Neutrophil (primary cell): ENCODE results near the gene CARM1.

Source experiments
- H3K27ac ChIP-seq: fragments of 200-600 bp; sonication (generic); 2 replicates; pipeline ENCODE4 v1.5.1; 2016; ENCODE audit warnings: mild to moderate bottlenecking, moderate library complexity
- H3K27me3 ChIP-seq: fragments of 200-600 bp; sonication (generic); 2 replicates; pipeline ENCODE4 v1.6.0; 2016; ENCODE audit warnings: mild to moderate bottlenecking
- H3K36me3 ChIP-seq: fragments of 200-600 bp; sonication (generic); 2 replicates; pipeline ENCODE4 v1.5.1; 2017
- H3K4me1 ChIP-seq, 2 experiments: fragments of 200-600 bp in 1 of 2; sonication (generic) in 1 of 2; 1 replicate in 1 of 2; 2 replicates in 1 of 2; pipeline versions ENCODE4 v1.5.1 to v1.6.1; 2013 to 2016; ENCODE audit warnings: low read depth in 1 of 2, low read length in 1 of 2, mild to moderate bottlenecking in 1 of 2, moderate library complexity in 1 of 2; ENCODE audit not compliant: control insufficient read depth in 1 of 2, insufficient read depth in 1 of 2
- H3K4me3 ChIP-seq, 2 experiments: fragments of 200-600 bp in 1 of 2; sonication (generic) in 1 of 2; 1 replicate in 1 of 2; 2 replicates in 1 of 2; pipeline ENCODE4 v1.5.1; 2013 to 2016; ENCODE audit warnings: low read depth in 1 of 2, low read length in 1 of 2, mild to moderate bottlenecking in 1 of 2, moderate library complexity in 1 of 2
- H3K9me3 ChIP-seq: fragments of 200-600 bp; sonication (generic); 2 replicates; pipeline ENCODE4 v1.5.1; 2016
- CTCF ChIP-seq: fragments of 200-600 bp; sonication (generic); IDR thresholded peaks from 2 replicates; pipeline ENCODE4 v1.5.1; 2016; ENCODE audit warnings: antibody characterized with exemption

Gene CARM1

GRCh38 chr19:10895920-10896319 is 24.6 kb downstream of the CARM1 start:
- TF ChIP-seq CTCF = no peak
- Histone ChIP-seq H3K36me3 (no peaks in the 10 kb centered on the region), H3K27me3 (no peaks in the 10 kb centered on the region), H3K9me3 (no peaks in the 10 kb centered on the region), H3K4me1 (peaks cover 10% of the 10 kb centered on the region in 2 experiments), H3K27ac (no peak overlapping the region), H3K4me3 (no peak overlapping the region)

- no peak for TF ChIP-seq CTCF
- no peak overlapping the region for H3K4me3 ChIP-seq
Measured at GRCh38 chr19:10896851-10897526, 25.6 kb downstream of the CARM1 start.

GRCh38 chr19:10898633-10899032 is 27.3 kb downstream of the CARM1 start:
- no peaks in the 10 kb centered on the region for H3K27me3 ChIP-seq
- H3K9me3 ChIP-seq = no peaks in the 10 kb centered on the region
- H3K4me1 ChIP-seq = peaks cover 10% of the 10 kb centered on the region in 2 experiments
- no peak overlapping the region for H3K27ac ChIP-seq
- no peaks in the 10 kb centered on the region for H3K36me3 ChIP-seq
- H3K4me3 ChIP-seq = no peak overlapping the region
- no peak for TF ChIP-seq CTCF

More at GRCh38 chr19:10896851-10897526, 25.6 kb downstream of the CARM1 start:
- H3K27ac ChIP-seq = no peak overlapping the region
- no peaks in the 10 kb centered on the region for H3K27me3 ChIP-seq
- H3K4me1 ChIP-seq = peaks cover 10% of the 10 kb centered on the region in 2 experiments
- H3K9me3 ChIP-seq = no peaks in the 10 kb centered on the region
- no peaks in the 10 kb centered on the region for H3K36me3 ChIP-seq

DNA sequence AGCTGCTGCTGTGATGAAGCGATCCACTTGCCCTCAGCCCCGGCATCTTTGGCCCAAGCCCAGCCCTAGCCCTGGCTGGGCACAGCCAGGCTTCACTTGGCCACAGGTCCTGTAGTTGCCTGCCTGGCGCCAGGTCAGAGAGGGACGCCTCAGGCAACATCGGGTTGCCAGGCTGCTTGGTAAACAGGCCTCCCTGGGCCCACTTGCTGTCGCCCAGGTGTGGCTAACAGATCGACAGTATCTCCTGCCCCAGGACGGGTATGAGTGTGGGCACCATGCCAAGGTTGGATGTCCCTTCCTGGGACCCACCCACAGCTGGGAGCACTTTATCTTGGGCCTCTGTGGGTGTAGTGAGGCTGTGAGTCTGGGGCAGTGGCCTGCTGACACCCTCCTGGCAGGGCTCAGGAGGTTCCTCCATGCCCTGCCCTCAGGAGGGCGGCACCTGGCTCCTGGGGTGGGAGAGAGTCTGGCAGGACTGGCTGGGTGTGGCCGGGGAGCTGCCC is 27.8 kb downstream of the CARM1 start:
- Histone ChIP-seq H3K9me3 (no peaks in the 10 kb centered on the region), H3K4me3 (no peak overlapping the region), H3K4me1 (peaks cover 10% of the 10 kb centered on the region in 2 experiments), H3K27ac (no peak overlapping the region), H3K27me3 (no peaks in the 10 kb centered on the region), H3K36me3 (no peaks in the 10 kb centered on the region)
- TF ChIP-seq CTCF = no peak

DNA sequence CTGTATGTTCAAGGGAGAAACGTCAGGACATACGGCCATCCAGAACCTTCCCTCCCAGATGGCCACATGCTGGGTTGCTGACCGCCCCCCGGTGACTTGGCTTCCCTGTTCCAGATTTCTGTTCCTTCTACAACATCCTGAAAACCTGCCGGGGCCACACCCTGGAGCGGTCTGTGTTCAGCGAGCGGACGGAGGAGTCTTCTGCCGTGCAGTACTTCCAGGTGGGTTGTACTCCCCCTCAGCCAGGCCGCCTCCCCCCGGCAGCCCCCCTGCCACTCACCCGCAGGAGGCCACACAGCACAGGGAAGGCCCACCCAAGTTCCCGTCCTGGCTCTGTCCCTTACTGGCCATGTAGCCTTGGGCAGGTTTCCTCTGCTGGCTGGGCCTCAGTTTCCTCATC is 36.6 kb downstream of the CARM1 start:
- Histone ChIP-seq H3K4me1 (no peaks in the 10 kb centered on the region), H3K4me3 (no peak overlapping the region), H3K27ac (no peak overlapping the region), H3K36me3 (peaks cover 39% of the 10 kb centered on the region), H3K27me3 (no peaks in the 10 kb centered on the region), H3K9me3 (no peaks in the 10 kb centered on the region)
- no peak for TF ChIP-seq CTCF
